Measurements from ENCODE around the gene AGGF1.
A peak's percentile ranks its signal among the peaks of the same experiment; 100 is the strongest.
"Not testable (repeated sequence)": the region's sequence is repeated elsewhere in the genome, so short reads cannot be mapped to it uniquely, and the experiment has no call there.

Gene AGGF1

GRCh38 chr5:77030097-77031071, at the start of gene AGGF1:
Gene AGGF1, plus strand, starts transcription at chr5:77030404. Its CDS starts 363 bp downstream, at chr5:77030767.
- peak; percentile 88 for DNase-seq

GRCh38 chr5:76980518-76981144, 49.6 kb upstream of the AGGF1 start:
- no peak for DNase-seq

GRCh38 chr5:76982450-76982849, 47.8 kb upstream of the AGGF1 start:
- no peak for DNase-seq

- no peak for DNase-seq
Measured at GRCh38 chr5:76983468-76983867, 46.7 kb upstream of the AGGF1 start.

- no peak for DNase-seq
Measured at GRCh38 chr5:76986825-76987526, 43.2 kb upstream of the AGGF1 start.

GRCh38 chr5:76990899-76991459, 39.2 kb upstream of the AGGF1 start:
- DNase-seq: no peak

GRCh38 chr5:76993436-76993835, 36.8 kb upstream of the AGGF1 start:
- DNase-seq: not testable (repeated sequence)

GRCh38 chr5:76994337-76994736, 35.9 kb upstream of the AGGF1 start:
- no peak for DNase-seq

GRCh38 chr5:76998251-76998650, 32.0 kb upstream of the AGGF1 start:
- DNase-seq: not testable (repeated sequence)

- DNase-seq: no peak
Measured at GRCh38 chr5:76999451-76999850, 30.8 kb upstream of the AGGF1 start.

GRCh38 chr5:77003246-77003645, 27.0 kb upstream of the AGGF1 start:
- no peak for DNase-seq

- DNase-seq: no peak
Measured at GRCh38 chr5:77006124-77006523, 24.1 kb upstream of the AGGF1 start.

- no peak for DNase-seq
Measured at GRCh38 chr5:77008413-77008812, 21.8 kb upstream of the AGGF1 start.

- DNase-seq: no peak
Measured at GRCh38 chr5:77010243-77010642, 20.0 kb upstream of the AGGF1 start.

- DNase-seq: no peak
Measured at GRCh38 chr5:77011498-77011897, 18.7 kb upstream of the AGGF1 start.

GRCh38 chr5:77012601-77013000, 17.6 kb upstream of the AGGF1 start:
- DNase-seq: no peak

GRCh38 chr5:77015938-77016569, 14.2 kb upstream of the AGGF1 start:
- peak; percentile 17 for DNase-seq

GRCh38 chr5:77016962-77017361, 13.2 kb upstream of the AGGF1 start:
- no peak for DNase-seq

- no peak for DNase-seq
Measured at GRCh38 chr5:77017668-77018067, 12.5 kb upstream of the AGGF1 start.

GRCh38 chr5:77022511-77023417, 7.4 kb upstream of the AGGF1 start:
- DNase-seq: no peak

GRCh38 chr5:77024490-77024889, 5.7 kb upstream of the AGGF1 start:
- no peak for DNase-seq

All from kidney glomerular epithelial cell (primary cell).